ENCODE results near the gene ADH6. TPM values are rescaled to one million over a fixed set of nuclear protein-coding genes. Genes with fewer than 3 reads are reported as not detected.

The ADH6 gene
- total and polyA plus RNA-seq, 2 of the 8 experiments (the other 6 are each of a cell fraction or from before 2014, with no cell fraction given) = not detected

DNA sequence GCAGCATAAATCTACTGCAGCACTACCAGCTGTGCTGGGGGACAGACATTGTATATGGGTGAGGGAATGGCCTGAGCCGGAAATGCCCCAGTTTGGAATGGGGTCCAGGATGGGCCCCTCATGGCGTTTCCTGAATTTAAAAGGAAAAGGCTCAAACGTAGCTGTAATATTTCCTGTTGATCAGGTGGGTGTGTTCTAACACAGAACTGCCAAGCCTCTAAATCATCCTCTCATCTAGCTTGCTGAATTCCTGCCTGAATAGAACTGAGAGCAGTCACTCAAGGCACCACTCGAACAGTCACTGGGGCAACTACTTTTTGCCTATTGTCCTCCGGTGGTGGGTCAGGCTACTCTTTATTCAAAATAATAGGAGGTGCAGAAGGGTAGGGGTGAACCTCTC, 28.7 kb downstream of the ADH6 start:
- Histone ChIP-seq H3K23ac (ENCODE audit: insufficient read length) (no peak overlapping the region), H3K79me2 (ENCODE audit: control insufficient read depth in 1 of 2, insufficient read depth in 2 of 2, low read length in 2 of 2) (no peaks in the 10 kb centered on the region), H4K20me1 (replicated peaks in 1 of 2; ENCODE audit: control insufficient read depth in 1 of 2, insufficient read depth in 2 of 2, low read length in 2 of 2) (no peaks in the 10 kb centered on the region), H3K4me3 (ENCODE audit: extremely low read depth in 1 of 4, insufficient read depth in 2 of 4, low read depth in 3 of 4, low read length in 4 of 4) (no peak overlapping the region), H4K5ac (ENCODE audit: insufficient read length, low read depth, low read length) (no peak overlapping the region), H2BK5ac (ENCODE audit: low read depth, low read length) (no peak overlapping the region), H2AK5ac (ENCODE audit: low read depth, low read length) (no peak overlapping the region), H3K79me1 (ENCODE audit: low read depth, low read length) (no peaks in the 10 kb centered on the region), H3K56ac (replicated peaks; ENCODE audit: insufficient read length, low read depth, low read length) (no peak overlapping the region), H4K8ac (ENCODE audit: extremely low read depth, insufficient read depth, low read length) (no peak overlapping the region), H2BK15ac (ENCODE audit: low read length) (no peak overlapping the region), H2BK20ac (ENCODE audit: low read length) (no peak overlapping the region), H3K9me3 (ENCODE audit: insufficient read depth in 2 of 2, low read depth in 1 of 2, low read length in 1 of 2) (peaks cover 4 to 14% of the 10 kb centered on the region in 2 experiments), H3K4ac (replicated peaks; ENCODE audit: insufficient read length, low read depth, low read length) (no peak overlapping the region), H3K4me2 (ENCODE audit: insufficient read depth in 1 of 2, low read depth in 2 of 2, low read length in 2 of 2) (no peak overlapping the region), H2BK12ac (ENCODE audit: low read depth, low read length) (no peak overlapping the region), H3K14ac (ENCODE audit: insufficient read length) (no peak overlapping the region), H3K27ac (ENCODE audit: low read depth, low read length) (no peak overlapping the region), H2AFZ (ENCODE audit: low read length) (no peak overlapping the region), H2BK120ac (replicated peaks; ENCODE audit: low read depth, low read length) (no peak overlapping the region), H3K9ac (replicated peaks in 1 of 4; ENCODE audit: extremely low read depth in 1 of 4, low read depth in 3 of 4, low read length in 3 of 4) (no peak overlapping the region), H3K23me2 (ENCODE audit: low read depth, low read length) (no peaks in the 10 kb centered on the region), H3K36me3 (ENCODE audit: control insufficient read depth in 2 of 4, insufficient read depth in 4 of 4, low read length in 3 of 4) (no peaks in the 10 kb centered on the region; a peak in 1 of 8 replicates), H3K4me1 (replicated peaks in 1 of 4; ENCODE audit: control insufficient read depth in 3 of 4, insufficient read depth in 4 of 4, low read length in 3 of 4) (no peaks in the 10 kb centered on the region), H3K18ac (ENCODE audit: extremely low read depth, low read length) (no peak overlapping the region), H3K27me3 (replicated peaks in 1 of 4; ENCODE audit: control insufficient read depth in 3 of 4, extremely low read depth in 1 of 4, insufficient read depth in 3 of 4, low read length in 3 of 4) (no peaks in the 10 kb centered on the region), H4K91ac (replicated peaks; ENCODE audit: insufficient read length, low read length) (no peak overlapping the region)
- no peak for DNase-seq (ENCODE audit: low read depth in 1 of 2, low spot score in 2 of 2)
- WGBS, 2 experiments (ENCODE audit: extremely low coverage in 1 of 2, insufficient coverage in 1 of 2, insufficient read length in 1 of 2, insufficient replicate concordance in 2 of 2, low coverage in 1 of 2, low lambda C conversion rate in 2 of 2, missing lambda C conversion rate in 1 of 2) = 82% methylated on average over 5 of the region's 5 CpGs; no CpG with 5 or more reads in 1 of the 2 experiments
- no peak for FAIRE-seq
- ChIA-PET POLR2A (ENCODE audit: partially characterized antibody) (no interaction called here), CTCF (ENCODE audit: partially characterized antibody) (interaction anchor here (1.4 kb wide), 1 partner anchor 213 kb away, joined by 3 read pairs; no protein-coding TSS in a partner anchor)
- TF ChIP-seq SUZ12 (IDR thresholded peaks at IDR 0.05; ENCODE audit: low read length) = no peak
- TF ChIP-seq MAX (IDR thresholded peaks at IDR 0.05) = no peak
- no peak for TF ChIP-seq EZH2 (IDR thresholded peaks at IDR 0.05; ENCODE audit: low read depth, low read length, severe bottlenecking)
- no peak for TF ChIP-seq CTBP2 (IDR thresholded peaks at IDR 0.05; ENCODE audit: borderline replicate concordance, insufficient read depth, insufficient read length, low read length)
- no peak for TF ChIP-seq CREB1 (IDR thresholded peaks at IDR 0.05)
- TF ChIP-seq CBX8 (IDR thresholded peaks at IDR 0.05; ENCODE audit: borderline replicate concordance, low read depth, low read length) = no peak
- no peak for TF ChIP-seq SP1 (IDR thresholded peaks at IDR 0.05; ENCODE audit: low read depth, low read length)
- TF ChIP-seq RNF2 (IDR thresholded peaks at IDR 0.05; ENCODE audit: borderline replicate concordance, low read depth, low read length, missing control alignments, poor library complexity, severe bottlenecking) = no peak
- TF ChIP-seq, protein P1, sequence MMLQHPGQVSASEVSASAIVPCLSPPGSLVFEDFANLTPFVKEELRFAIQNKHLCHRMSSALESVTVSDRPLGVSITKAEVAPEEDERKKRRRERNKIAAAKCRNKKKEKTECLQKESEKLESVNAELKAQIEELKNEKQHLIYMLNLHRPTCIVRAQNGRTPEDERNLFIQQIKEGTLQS (IDR thresholded peaks at IDR 0.05; ENCODE audit: insufficient read depth, low read depth, low read length) = no peak
- no peak for TF ChIP-seq HDAC6 (IDR thresholded peaks at IDR 0.05; ENCODE audit: low read depth, low read length)
- no peak for TF ChIP-seq PHF8 (conservative IDR thresholded peaks at IDR 0.05; ENCODE audit: low read depth, low read length)
